HCT116 (cell line): ENCODE data around the gene TCF12. TPM values are rescaled to one million over a fixed set of nuclear protein-coding genes. Genes with fewer than 3 reads are reported as not detected.

Experiments
- ATAC-seq: fragments of 200-7000 bp; cut with Tn5 transposase; 2 replicates; pipeline ENCODE4 v1.9.1; 2020; ENCODE audit warnings: mild to moderate bottlenecking, moderate library complexity
- BruUV-seq: library from RNA; stranded (reverse); fragments of 400-500 nt; replicated peaks from 2 replicates; lab custom pipeline; 2021; lab: Mats Ljungman, UMichigan
- CTCF ChIA-PET: fragments of 300-600 bp; sonication (Branson Sonifier 250); formaldehyde crosslinking; loops from one replicate; lab custom pipeline; 2021; ENCODE audit warnings: antibody characterized with exemption; lab: Charles Lee
- POLR2A ChIA-PET: fragments of 300-600, 350-600 bp; sonication (Branson Sonifier 250); formaldehyde crosslinking; loops from one replicate; lab custom pipeline; 2021; ENCODE audit warnings: antibody characterized with exemption; lab: Charles Lee
- RAD21 ChIA-PET, 2 experiments: fragments of 300-600 bp; sonication (Branson Sonifier 250); formaldehyde crosslinking; loops; one replicate each; lab custom pipeline; 2023; ENCODE audit warnings: low total read pairs in 2 of 2; ENCODE audit not compliant: uncharacterized antibody in 2 of 2, unreplicated experiment in 2 of 2, low non-redundant PET in 1 of 2; lab: Charles Lee
- DNase-seq: peaks from one replicate; pipeline ENCODE4 v3.0.0-alpha.2; 2010; ENCODE audit warnings: low read depth, low spot score
- H2AFZ ChIP-seq: fragments of 200-600 bp; shearing (Covaris generic), sonication (generic); 2 replicates; pipeline ENCODE4 v1.6.1; 2017; ENCODE audit warnings: low read depth, mixed run types, mixed read lengths, antibody characterized with exemption, low read length; ENCODE audit not compliant: poor library complexity, severe bottlenecking
- H3K27ac ChIP-seq: 2 replicates; pipeline ENCODE4 v1.5.1; 2012; ENCODE audit warnings: low read depth, low read length
- H3K27me3 ChIP-seq: fragments of 200-600 bp; sonication (generic); 2 replicates; pipeline ENCODE4 v1.6.1; 2016; ENCODE audit warnings: mixed run types, low read length, mixed read lengths; ENCODE audit not compliant: insufficient read depth
- H3K36me3 ChIP-seq, 2 experiments: fragments of 200-500 bp in 1 of 2; fragments of 200-600 bp in 1 of 2; sonication (Bioruptor generic) in 1 of 2; sonication (generic) in 1 of 2; 2 replicates each; pipeline versions ENCODE4 v1.5.1 to v1.6.1; 2014 to 2016; ENCODE audit warnings: low read length in 2 of 2, inconsistent platforms in 1 of 2, mixed read lengths in 1 of 2, mixed run types in 1 of 2; ENCODE audit not compliant: insufficient read depth in 2 of 2, control insufficient read depth in 1 of 2
- H3K4me1 ChIP-seq, 2 experiments: fragments of 200-600 bp in 1 of 2; sonication (generic) in 1 of 2; 2 replicates each; pipeline versions ENCODE4 v1.5.1 to v1.6.1; 2012 to 2017; ENCODE audit warnings: low read length in 2 of 2, inconsistent platforms in 1 of 2, mild to moderate bottlenecking in 1 of 2, mixed read lengths in 1 of 2, mixed run types in 1 of 2, moderate library complexity in 1 of 2; ENCODE audit not compliant: insufficient read depth in 2 of 2, control insufficient read depth in 1 of 2
- H3K4me2 ChIP-seq: fragments of 200-600 bp; sonication (generic); 2 replicates; pipeline ENCODE4 v1.6.1; 2017; ENCODE audit warnings: mixed run types, low read length, mixed read lengths
- H3K4me3 ChIP-seq, 2 experiments: fragments of 200-600 bp in 1 of 2; sonication (generic) in 1 of 2; replicated peaks in 1 of 2; 2 replicates each; pipeline ENCODE4 v1.5.1; 2011 to 2016; ENCODE audit warnings: low read length in 2 of 2, control low read depth in 1 of 2, low read depth in 1 of 2, mild to moderate bottlenecking in 1 of 2, mixed read lengths in 1 of 2, mixed run types in 1 of 2
- H3K79me2 ChIP-seq: fragments of 200-600 bp; sonication (generic); 2 replicates; pipeline ENCODE4 v1.6.1; 2017; ENCODE audit warnings: mild to moderate bottlenecking, mixed run types, low read length, moderate library complexity, mixed read lengths; ENCODE audit not compliant: insufficient read depth
- H3K9ac ChIP-seq: fragments of 200-600 bp; sonication (generic); 2 replicates; pipeline ENCODE4 v1.6.1; 2016; ENCODE audit warnings: low read length, mixed read lengths
- H3K9me2 ChIP-seq: fragments of 200-600 bp; sonication (generic), shearing (Covaris generic); 2 replicates; pipeline ENCODE4 v1.6.1; 2017; ENCODE audit warnings: mixed run types, mild to moderate bottlenecking, moderate library complexity; ENCODE audit not compliant: insufficient read depth
- H3K9me3 ChIP-seq, 2 experiments: fragments of 200-500 bp in 1 of 2; fragments of 200-600 bp in 1 of 2; sonication (Bioruptor generic) in 1 of 2; sonication (generic) in 1 of 2; 2 replicates each; pipeline ENCODE4 v1.6.1; 2014 to 2017; ENCODE audit warnings: low read length in 2 of 2, mixed read lengths in 2 of 2, inconsistent platforms in 1 of 2, low read depth in 1 of 2, mild to moderate bottlenecking in 1 of 2, mixed run types in 1 of 2, moderate library complexity in 1 of 2; ENCODE audit not compliant: control insufficient read depth in 1 of 2, insufficient read depth in 1 of 2
- H4K20me1 ChIP-seq: fragments of 200-600 bp; sonication (generic), shearing (Covaris generic); 2 replicates; pipeline ENCODE4 v1.6.1; 2017; ENCODE audit warnings: mixed run types, mild to moderate bottlenecking, moderate library complexity; ENCODE audit not compliant: insufficient read depth
- EZH2phosphoT487 ChIP-seq: fragments of 200-600 bp; IDR thresholded peaks from 2 replicates; pipeline ENCODE4 v1.6.1; 2018; ENCODE audit warnings: antibody characterized with exemption, borderline replicate concordance
- JUND ChIP-seq: IDR thresholded peaks from 2 replicates; pipeline ENCODE4 v1.6.1; 2012
- POLR2A ChIP-seq: IDR thresholded peaks from 2 replicates; pipeline ENCODE4 v1.7.0; 2011; ENCODE audit warnings: borderline replicate concordance; ENCODE audit not compliant: insufficient read depth, insufficient read length; ENCODE audit errors: extremely low read depth
- RAD21 ChIP-seq: IDR thresholded peaks from 2 replicates; pipeline ENCODE4 v1.6.1; 2012; ENCODE audit warnings: low read depth, mild to moderate bottlenecking
- SIN3A ChIP-seq: IDR thresholded peaks from 2 replicates; pipeline ENCODE4 v1.6.1; 2012; ENCODE audit warnings: low read depth
- SRF ChIP-seq: IDR thresholded peaks from 2 replicates; pipeline ENCODE4 v1.6.1; 2012; ENCODE audit warnings: low read depth
- TCF7L2 ChIP-seq: IDR thresholded peaks from 2 replicates; pipeline ENCODE4 v1.7.0; 2011; ENCODE audit warnings: borderline replicate concordance, inconsistent platforms; ENCODE audit not compliant: insufficient read depth, insufficient read length; ENCODE audit errors: extremely low read depth
- ZFX ChIP-seq: fragments of 450-650 bp; IDR thresholded peaks from 2 replicates; pipeline ENCODE4 v1.6.1; 2017
- ZNF274 ChIP-seq: fragments of 200-500 bp; sonication (Bioruptor generic); IDR thresholded peaks from 2 replicates; pipeline ENCODE4 v1.6.1; 2014; ENCODE audit warnings: mild to moderate bottlenecking, low read depth, low read length, inconsistent platforms
- intact Hi-C: fragments of 100-400 bp; cut with micrococcal nuclease; formaldehyde crosslinking; loops from 2 replicates; pipeline ENCODE4 v1.10.0; 2022
- total RNA-seq: library from RNA; stranded (reverse); gene quantifications from one replicate; pipeline ENCODE4 v1.2.1, GENCODE V29; 2021; ENCODE audit not compliant: unreplicated experiment
- TF ChIP-seq, protein P1 (sequence below), 3 experiments: fragments of 200-600 bp in 1 of 3; sonication (generic) in 1 of 3; IDR thresholded peaks in 2 of 3; conservative IDR thresholded peaks in 1 of 3; 2 replicates each; pipeline ENCODE4 v1.5.1; 2012 to 2017; ENCODE audit warnings: low read depth in 2 of 3, low read length in 2 of 3, antibody characterized with exemption in 1 of 3, borderline replicate concordance in 1 of 3, control low read depth in 1 of 3, mild to moderate bottlenecking in 1 of 3, mixed read lengths in 1 of 3, mixed run types in 1 of 3, moderate library complexity in 1 of 3; ENCODE audit not compliant: insufficient read depth in 1 of 3
- TF ChIP-seq, protein P2 (sequence below): IDR thresholded peaks from 2 replicates; pipeline ENCODE4 v1.6.1; 2012; ENCODE audit warnings: low read depth
- TF ChIP-seq, protein P3 (sequence below): IDR thresholded peaks from 2 replicates; pipeline ENCODE4 v1.6.1; 2011; ENCODE audit warnings: mild to moderate bottlenecking, low read length, moderate library complexity; ENCODE audit not compliant: insufficient replicate concordance; ENCODE audit errors: extremely low read depth

Gene TCF12
- total RNA-seq, 1 experiment from 2014 or later: 71.6 TPM

DNA sequence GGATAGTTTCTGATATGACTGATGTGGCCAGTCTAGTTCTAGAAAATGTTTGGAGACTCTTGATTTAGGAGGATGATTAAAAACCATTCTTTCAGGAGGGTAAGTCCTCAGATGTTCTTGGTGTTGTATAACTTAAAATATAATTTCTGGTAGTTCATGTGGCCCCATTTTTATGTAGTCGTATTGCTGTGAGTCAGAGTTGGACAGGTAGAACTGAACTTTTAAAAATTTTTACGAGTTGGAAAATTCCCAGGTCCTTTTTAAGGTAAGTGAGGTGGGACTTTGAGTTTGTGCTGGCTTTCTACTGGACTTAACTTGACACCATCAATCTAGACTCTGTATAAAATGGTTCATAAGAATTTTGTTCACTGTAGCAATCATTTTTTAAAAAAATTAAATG, 92.3 kb downstream of the TCF12 start:
- Histone ChIP-seq H3K27me3 (no peaks in the 10 kb centered on the region), H3K4me1 (peaks cover 5 to 16% of the 10 kb centered on the region in 2 experiments; a peak in 3 of 4 replicates), H3K9me3 (no peaks in the 10 kb centered on the region), H3K4me3 (no peak overlapping the region), H3K36me3 (no peaks in the 10 kb centered on the region), H2AFZ (no peak overlapping the region), H3K27ac (no peak overlapping the region), H3K4me2 (no peak overlapping the region), H4K20me1 (no peaks in the 10 kb centered on the region), H3K79me2 (peaks cover 34% of the 10 kb centered on the region), H3K9me2 (no peaks in the 10 kb centered on the region), H3K9ac (no peak overlapping the region)
- ChIA-PET RAD21 (no interaction called here), CTCF (no interaction called here), POLR2A (no interaction called here)
- TF ChIP-seq JUND (no peak), TCF7L2 (no peak)
- ATAC-seq: no peak
- intact Hi-C loops: no loop called here
- BruUV-seq: no TSS peak
- DNase-seq: no peak

DNA sequence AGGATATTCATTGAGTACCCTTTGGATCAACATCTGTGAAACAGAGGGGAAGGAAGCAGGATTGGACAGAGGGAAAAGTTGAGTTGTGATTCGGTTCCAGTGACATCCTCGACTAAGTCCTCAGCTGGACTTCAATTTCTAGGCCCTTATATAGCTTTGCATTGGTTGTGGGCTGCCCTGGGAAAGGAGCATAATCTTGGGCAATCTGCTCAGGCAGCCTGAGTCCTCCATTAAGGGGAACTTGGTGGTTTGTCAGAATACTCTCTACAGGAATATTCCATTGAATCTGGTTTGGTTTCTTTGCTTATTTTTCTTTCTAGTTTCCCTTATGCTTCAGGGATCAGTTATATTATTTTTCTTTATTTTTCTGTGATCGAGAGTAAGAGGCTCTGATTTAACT, 94.1 kb downstream of the TCF12 start:
- H3K36me3 ChIP-seq: no peaks in the 10 kb centered on the region
- BruUV-seq: no TSS peak
- CTCF ChIA-PET: no interaction called here
- no peaks in the 10 kb centered on the region for H3K9me3 ChIP-seq
- no peaks in the 10 kb centered on the region for H3K27me3 ChIP-seq
- RAD21 ChIA-PET: no interaction called here
- TF ChIP-seq ZNF274 (no peak), RAD21 (no peak), SIN3A (no peak), SRF (no peak), ZFX (no peak), EZH2phosphoT487 (no peak), POLR2A (no peak)
- TF ChIP-seq, protein P1, sequence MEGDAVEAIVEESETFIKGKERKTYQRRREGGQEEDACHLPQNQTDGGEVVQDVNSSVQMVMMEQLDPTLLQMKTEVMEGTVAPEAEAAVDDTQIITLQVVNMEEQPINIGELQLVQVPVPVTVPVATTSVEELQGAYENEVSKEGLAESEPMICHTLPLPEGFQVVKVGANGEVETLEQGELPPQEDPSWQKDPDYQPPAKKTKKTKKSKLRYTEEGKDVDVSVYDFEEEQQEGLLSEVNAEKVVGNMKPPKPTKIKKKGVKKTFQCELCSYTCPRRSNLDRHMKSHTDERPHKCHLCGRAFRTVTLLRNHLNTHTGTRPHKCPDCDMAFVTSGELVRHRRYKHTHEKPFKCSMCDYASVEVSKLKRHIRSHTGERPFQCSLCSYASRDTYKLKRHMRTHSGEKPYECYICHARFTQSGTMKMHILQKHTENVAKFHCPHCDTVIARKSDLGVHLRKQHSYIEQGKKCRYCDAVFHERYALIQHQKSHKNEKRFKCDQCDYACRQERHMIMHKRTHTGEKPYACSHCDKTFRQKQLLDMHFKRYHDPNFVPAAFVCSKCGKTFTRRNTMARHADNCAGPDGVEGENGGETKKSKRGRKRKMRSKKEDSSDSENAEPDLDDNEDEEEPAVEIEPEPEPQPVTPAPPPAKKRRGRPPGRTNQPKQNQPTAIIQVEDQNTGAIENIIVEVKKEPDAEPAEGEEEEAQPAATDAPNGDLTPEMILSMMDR (IDR thresholded peaks at IDR 0.05 in 2 of 3, conservative IDR thresholded peaks at IDR 0.05 in 1 of 3; ENCODE audit: borderline replicate concordance in 1 of 3, insufficient read depth in 1 of 3, low read depth in 2 of 3, low read length in 2 of 3): no peak
- TF ChIP-seq, protein P2, sequence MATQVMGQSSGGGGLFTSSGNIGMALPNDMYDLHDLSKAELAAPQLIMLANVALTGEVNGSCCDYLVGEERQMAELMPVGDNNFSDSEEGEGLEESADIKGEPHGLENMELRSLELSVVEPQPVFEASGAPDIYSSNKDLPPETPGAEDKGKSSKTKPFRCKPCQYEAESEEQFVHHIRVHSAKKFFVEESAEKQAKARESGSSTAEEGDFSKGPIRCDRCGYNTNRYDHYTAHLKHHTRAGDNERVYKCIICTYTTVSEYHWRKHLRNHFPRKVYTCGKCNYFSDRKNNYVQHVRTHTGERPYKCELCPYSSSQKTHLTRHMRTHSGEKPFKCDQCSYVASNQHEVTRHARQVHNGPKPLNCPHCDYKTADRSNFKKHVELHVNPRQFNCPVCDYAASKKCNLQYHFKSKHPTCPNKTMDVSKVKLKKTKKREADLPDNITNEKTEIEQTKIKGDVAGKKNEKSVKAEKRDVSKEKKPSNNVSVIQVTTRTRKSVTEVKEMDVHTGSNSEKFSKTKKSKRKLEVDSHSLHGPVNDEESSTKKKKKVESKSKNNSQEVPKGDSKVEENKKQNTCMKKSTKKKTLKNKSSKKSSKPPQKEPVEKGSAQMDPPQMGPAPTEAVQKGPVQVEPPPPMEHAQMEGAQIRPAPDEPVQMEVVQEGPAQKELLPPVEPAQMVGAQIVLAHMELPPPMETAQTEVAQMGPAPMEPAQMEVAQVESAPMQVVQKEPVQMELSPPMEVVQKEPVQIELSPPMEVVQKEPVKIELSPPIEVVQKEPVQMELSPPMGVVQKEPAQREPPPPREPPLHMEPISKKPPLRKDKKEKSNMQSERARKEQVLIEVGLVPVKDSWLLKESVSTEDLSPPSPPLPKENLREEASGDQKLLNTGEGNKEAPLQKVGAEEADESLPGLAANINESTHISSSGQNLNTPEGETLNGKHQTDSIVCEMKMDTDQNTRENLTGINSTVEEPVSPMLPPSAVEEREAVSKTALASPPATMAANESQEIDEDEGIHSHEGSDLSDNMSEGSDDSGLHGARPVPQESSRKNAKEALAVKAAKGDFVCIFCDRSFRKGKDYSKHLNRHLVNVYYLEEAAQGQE: no peak
- TF ChIP-seq, protein P3, sequence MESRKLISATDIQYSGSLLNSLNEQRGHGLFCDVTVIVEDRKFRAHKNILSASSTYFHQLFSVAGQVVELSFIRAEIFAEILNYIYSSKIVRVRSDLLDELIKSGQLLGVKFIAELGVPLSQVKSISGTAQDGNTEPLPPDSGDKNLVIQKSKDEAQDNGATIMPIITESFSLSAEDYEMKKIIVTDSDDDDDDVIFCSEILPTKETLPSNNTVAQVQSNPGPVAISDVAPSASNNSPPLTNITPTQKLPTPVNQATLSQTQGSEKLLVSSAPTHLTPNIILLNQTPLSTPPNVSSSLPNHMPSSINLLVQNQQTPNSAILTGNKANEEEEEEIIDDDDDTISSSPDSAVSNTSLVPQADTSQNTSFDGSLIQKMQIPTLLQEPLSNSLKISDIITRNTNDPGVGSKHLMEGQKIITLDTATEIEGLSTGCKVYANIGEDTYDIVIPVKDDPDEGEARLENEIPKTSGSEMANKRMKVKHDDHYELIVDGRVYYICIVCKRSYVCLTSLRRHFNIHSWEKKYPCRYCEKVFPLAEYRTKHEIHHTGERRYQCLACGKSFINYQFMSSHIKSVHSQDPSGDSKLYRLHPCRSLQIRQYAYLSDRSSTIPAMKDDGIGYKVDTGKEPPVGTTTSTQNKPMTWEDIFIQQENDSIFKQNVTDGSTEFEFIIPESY: no peak
- peaks cover 44% of the 10 kb centered on the region for H3K79me2 ChIP-seq
- H3K9me2 ChIP-seq: no peaks in the 10 kb centered on the region
- DNase-seq (no peak), ATAC-seq (no peak)
- H3K9ac ChIP-seq: no peak overlapping the region
- H4K20me1 ChIP-seq: no peaks in the 10 kb centered on the region; the same call in 1 of the 2 replicates
- no peak overlapping the region for H3K4me3 ChIP-seq
- POLR2A ChIA-PET: no interaction called here
- no peak overlapping the region for H2AFZ ChIP-seq
- no peak overlapping the region for H3K27ac ChIP-seq
- H3K4me1 ChIP-seq: peaks cover 8 to 22% of the 10 kb centered on the region in 2 experiments; a peak in 3 of 4 replicates
- intact Hi-C loops: no loop called here
- no peak overlapping the region for H3K4me2 ChIP-seq
